Stimulated activated CD8-positive, alpha-beta memory T cell treated with anti-CD3 and anti-CD28 coated beads, Interleukin-4, amount 100 ng/mL, for 4 hours (primary cell): Measurements from ENCODE around the gene VTI1A.
"Not testable (repeated sequence)": the region's sequence is repeated elsewhere in the genome, so short reads cannot be mapped to it uniquely, and the experiment has no call there.

Source experiments
- DNase-seq, 2 donors: peaks; one replicate each; pipeline ENCODE4 v3.0.0-alpha.2; 2020; ENCODE audit warnings: low read depth in 2 of 2, low spot score in 1 of 2

Gene VTI1A

GRCh38 chr10:112849546-112849945 is 402.5 kb downstream of the VTI1A start:
- no peak for DNase-seq

GRCh38 chr10:112851181-112851580 is 404.2 kb downstream of the VTI1A start:
- no peak for DNase-seq

- DNase-seq, result no peak
Measured at GRCh38 chr10:112851588-112852211, 404.7 kb downstream of the VTI1A start.

- DNase-seq, result no peak
Measured at GRCh38 chr10:112852306-112852705, 405.3 kb downstream of the VTI1A start.

GRCh38 chr10:112855134-112855533 is 408.1 kb downstream of the VTI1A start:
- no peak for DNase-seq

GRCh38 chr10:112857493-112857892 is 410.5 kb downstream of the VTI1A start:
- no peak for DNase-seq

- no peak for DNase-seq
Measured at GRCh38 chr10:112858986-112859651, 412.1 kb downstream of the VTI1A start.

GRCh38 chr10:112859793-112860192 is 412.8 kb downstream of the VTI1A start:
- DNase-seq, result no peak

GRCh38 chr10:112863461-112863860 is 416.4 kb downstream of the VTI1A start:
- DNase-seq, result not testable (repeated sequence)
